ENCODE results near the gene SEMA6A. TPM values are rescaled to one million over a fixed set of nuclear protein-coding genes. Genes with fewer than 3 reads are reported as not detected.

Gene SEMA6A
- total RNA-seq, 2 donors from 2014 or later: 79.6 to 328 TPM

- H3K27me3 Mint-ChIP-seq (ENCODE audit: insufficient read depth): no peaks in the 10 kb centered on the region
- H3K4me1 ChIP-seq (ENCODE audit: control insufficient read depth, insufficient read depth, low read length): no peaks in the 10 kb centered on the region
- H3K4me3 Mint-ChIP-seq: no peak overlapping the region
- no peaks in the 10 kb centered on the region for H3K27me3 ChIP-seq (ENCODE audit: control insufficient read depth, insufficient read depth, low read length, poor library complexity, severe bottlenecking)
- H3K36me3 ChIP-seq (ENCODE audit: control insufficient read depth, insufficient read depth, low read length): no peaks in the 10 kb centered on the region
- H3K4me3 ChIP-seq (ENCODE audit: low read length): no peak overlapping the region
- H3K27ac ChIP-seq (ENCODE audit: low read depth, low read length): no peak overlapping the region
- no peak for DNase-seq
- peaks cover 7% of the 10 kb centered on the region for H3K4me1 Mint-ChIP-seq
- WGBS, 2 experiments (ENCODE audit: insufficient coverage in 1 of 2, insufficient read length in 1 of 2): 66 to 95% methylated on average over 2 of the region's 2 CpGs
- H3K9ac ChIP-seq (ENCODE audit: extremely low read depth, low read length, poor library complexity, severe bottlenecking): no peak overlapping the region
- H3K36me3 Mint-ChIP-seq (ENCODE audit: low read depth): no peaks in the 10 kb centered on the region
- no peaks in the 10 kb centered on the region for H3K9me3 Mint-ChIP-seq
- no peaks in the 10 kb centered on the region for H3K9me3 ChIP-seq (ENCODE audit: control insufficient read depth, low read length)
- no peak for TF ChIP-seq CTCF (conservative IDR thresholded peaks at IDR 0.05)
- no peak overlapping the region for H3K27ac Mint-ChIP-seq
These were observed 149.7 kb downstream of the SEMA6A start for GRCh38 chr5:116424951-116425350.

- no peaks in the 10 kb centered on the region for H3K4me1 ChIP-seq (ENCODE audit: control insufficient read depth, insufficient read depth, low read length)
- no peaks in the 10 kb centered on the region for H3K36me3 ChIP-seq (ENCODE audit: control insufficient read depth, insufficient read depth, low read length)
- Mint-ChIP-seq H3K27ac (no peak overlapping the region), H3K9me3 (no peaks in the 10 kb centered on the region), H3K36me3 (ENCODE audit: low read depth) (no peaks in the 10 kb centered on the region), H3K27me3 (ENCODE audit: insufficient read depth) (no peaks in the 10 kb centered on the region), H3K4me1 (peaks cover 7% of the 10 kb centered on the region), H3K4me3 (no peak overlapping the region)
- no peak overlapping the region for H3K4me3 ChIP-seq (ENCODE audit: low read length)
- no peak for TF ChIP-seq CTCF (conservative IDR thresholded peaks at IDR 0.05)
- no peak for DNase-seq
- H3K9ac ChIP-seq (ENCODE audit: extremely low read depth, low read length, poor library complexity, severe bottlenecking): no peak overlapping the region
- H3K9me3 ChIP-seq (ENCODE audit: control insufficient read depth, low read length): no peaks in the 10 kb centered on the region
- no peak overlapping the region for H3K27ac ChIP-seq (ENCODE audit: low read depth, low read length)
- WGBS, 2 experiments (ENCODE audit: insufficient coverage in 1 of 2, insufficient read length in 1 of 2): 93% methylated on average over 4 of the region's 4 CpGs
- H3K27me3 ChIP-seq (ENCODE audit: control insufficient read depth, insufficient read depth, low read length, poor library complexity, severe bottlenecking): no peaks in the 10 kb centered on the region
These were observed 150.4 kb downstream of the SEMA6A start for GRCh38 chr5:116424258-116424615.

- H3K36me3 Mint-ChIP-seq (ENCODE audit: low read depth): no peaks in the 10 kb centered on the region
- no peaks in the 10 kb centered on the region for H3K27me3 Mint-ChIP-seq (ENCODE audit: insufficient read depth)
- H3K9me3 Mint-ChIP-seq: no peaks in the 10 kb centered on the region
- no peak overlapping the region for H3K27ac Mint-ChIP-seq
- Histone ChIP-seq H3K4me3 (ENCODE audit: low read length) (no peak overlapping the region), H3K27ac (ENCODE audit: low read depth, low read length) (no peak overlapping the region), H3K9me3 (ENCODE audit: control insufficient read depth, low read length) (no peaks in the 10 kb centered on the region), H3K9ac (ENCODE audit: extremely low read depth, low read length, poor library complexity, severe bottlenecking) (no peak overlapping the region), H3K36me3 (ENCODE audit: control insufficient read depth, insufficient read depth, low read length) (no peaks in the 10 kb centered on the region), H3K27me3 (ENCODE audit: control insufficient read depth, insufficient read depth, low read length, poor library complexity, severe bottlenecking) (no peaks in the 10 kb centered on the region), H3K4me1 (ENCODE audit: control insufficient read depth, insufficient read depth, low read length) (no peaks in the 10 kb centered on the region)
- TF ChIP-seq CTCF (conservative IDR thresholded peaks at IDR 0.05): no peak
- H3K4me3 Mint-ChIP-seq: no peak overlapping the region
- WGBS, 2 experiments (ENCODE audit: insufficient coverage in 1 of 2, insufficient read length in 1 of 2): 63 to 82% methylated on average over 2 to 5 of the region's 5 CpGs
- H3K4me1 Mint-ChIP-seq: peaks cover 7% of the 10 kb centered on the region
- DNase-seq: no peak
These were observed 150.9 kb downstream of the SEMA6A start for GRCh38 chr5:116423587-116424257.
